Stimulated activated CD8-positive, alpha-beta memory T cell treated with anti-CD3 and anti-CD28 coated beads, Interleukin-4, amount 100 ng/mL, for 48 hours (primary cell): Measurements from ENCODE around the gene ACOT11.

Experiments used
- DNase-seq: peaks from one replicate; pipeline ENCODE4 v3.0.0-alpha.2; 2020

ACOT11 gene

DNA sequence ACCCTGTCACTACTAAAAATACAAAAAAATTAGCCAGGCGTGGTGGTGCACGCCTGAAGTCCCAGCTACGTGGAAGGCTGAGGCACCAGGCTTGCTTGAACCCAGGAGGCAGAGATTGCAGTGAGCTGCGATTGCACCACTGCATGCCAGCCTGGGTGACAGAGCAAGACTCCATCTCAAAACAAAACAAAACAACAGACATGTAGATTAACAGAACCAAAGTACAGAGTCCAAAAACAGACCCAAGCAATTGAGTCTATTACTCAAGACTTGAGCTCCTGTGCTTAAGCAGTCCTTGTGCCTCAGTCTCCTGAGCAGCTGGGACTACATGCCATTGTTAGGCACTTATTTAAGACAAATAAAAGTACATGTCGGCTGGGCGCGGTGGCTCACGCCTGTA is 9.5 kb upstream of the ACOT11 start:
- no peak for DNase-seq

DNA sequence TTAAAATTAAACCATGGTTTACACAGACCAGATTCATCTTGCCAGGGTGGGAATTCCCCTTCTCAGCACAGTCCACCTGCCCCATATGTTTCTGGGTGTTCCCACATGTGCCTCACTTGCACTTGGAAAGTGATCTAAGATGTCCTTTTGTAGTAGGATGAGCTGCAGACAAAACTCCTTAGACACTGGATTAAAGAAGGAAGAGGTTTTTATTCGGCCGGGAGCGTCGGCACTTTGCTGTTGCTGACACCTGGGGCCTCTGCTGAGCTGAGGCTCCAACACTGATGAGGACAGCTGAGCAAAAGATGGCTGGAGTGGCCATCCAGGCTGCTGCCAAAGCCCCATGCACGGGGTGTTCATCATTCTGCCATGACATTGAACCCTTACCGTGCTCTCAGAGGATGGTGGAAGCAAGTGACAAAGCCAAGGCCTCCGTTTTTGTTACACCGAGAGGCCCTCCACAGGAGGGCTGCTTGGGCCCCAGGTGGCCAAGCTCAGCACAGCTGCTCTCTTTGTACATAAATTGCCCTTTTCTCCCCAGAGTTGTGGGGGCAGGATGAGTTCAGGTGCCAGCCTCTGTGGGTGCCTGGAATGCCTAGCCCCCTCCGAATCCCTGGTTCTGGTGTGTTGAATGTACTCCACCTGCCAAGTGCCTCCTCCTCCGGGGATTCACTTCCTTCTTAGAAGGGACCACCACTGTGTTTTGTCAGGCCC is 7.3 kb upstream of the ACOT11 start:
- DNase-seq, result no peak

DNA sequence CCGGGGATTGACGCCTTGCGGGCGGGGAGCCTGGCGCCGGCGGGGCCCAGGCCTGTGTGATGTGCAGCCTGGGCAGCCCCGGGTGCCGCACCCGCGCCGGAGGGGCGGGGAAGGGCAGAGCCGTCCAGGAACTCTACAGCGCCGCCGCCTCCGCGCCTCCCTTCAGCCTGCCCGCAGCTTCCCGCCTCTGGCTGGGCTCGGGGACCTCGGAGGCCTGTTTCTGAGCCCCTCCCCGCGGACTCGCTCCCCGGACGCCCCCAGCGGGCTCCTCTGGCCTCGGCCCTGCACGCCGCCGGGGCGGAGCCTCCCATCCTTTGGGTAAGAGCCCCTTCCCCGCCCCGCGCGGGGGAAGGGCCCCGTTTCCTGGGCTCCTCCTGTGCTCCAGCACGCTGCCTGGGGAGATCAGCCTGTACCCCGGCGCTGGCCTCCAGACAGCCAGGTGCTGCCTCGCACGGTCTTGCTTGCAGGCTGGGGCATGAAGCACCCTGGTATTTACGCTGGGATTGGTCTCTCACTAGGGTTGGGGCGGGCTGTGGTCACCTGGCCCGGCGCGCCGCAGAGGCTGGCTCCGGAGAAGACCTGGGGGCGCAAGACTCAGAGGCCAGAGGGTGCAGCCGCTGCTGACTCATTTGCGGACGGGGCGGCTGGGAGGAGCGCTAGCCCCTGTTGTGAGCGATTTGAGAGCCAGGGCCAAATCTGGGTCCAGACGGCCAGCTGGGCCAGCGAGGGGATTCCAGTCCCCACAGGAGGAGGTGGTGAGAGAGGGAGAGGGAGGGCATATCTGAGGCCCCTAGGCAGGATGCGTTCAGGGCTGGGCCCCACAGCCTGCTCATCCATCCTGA is 5.7 kb upstream of the ACOT11 start:
- DNase-seq, result peak; percentile 65

DNA sequence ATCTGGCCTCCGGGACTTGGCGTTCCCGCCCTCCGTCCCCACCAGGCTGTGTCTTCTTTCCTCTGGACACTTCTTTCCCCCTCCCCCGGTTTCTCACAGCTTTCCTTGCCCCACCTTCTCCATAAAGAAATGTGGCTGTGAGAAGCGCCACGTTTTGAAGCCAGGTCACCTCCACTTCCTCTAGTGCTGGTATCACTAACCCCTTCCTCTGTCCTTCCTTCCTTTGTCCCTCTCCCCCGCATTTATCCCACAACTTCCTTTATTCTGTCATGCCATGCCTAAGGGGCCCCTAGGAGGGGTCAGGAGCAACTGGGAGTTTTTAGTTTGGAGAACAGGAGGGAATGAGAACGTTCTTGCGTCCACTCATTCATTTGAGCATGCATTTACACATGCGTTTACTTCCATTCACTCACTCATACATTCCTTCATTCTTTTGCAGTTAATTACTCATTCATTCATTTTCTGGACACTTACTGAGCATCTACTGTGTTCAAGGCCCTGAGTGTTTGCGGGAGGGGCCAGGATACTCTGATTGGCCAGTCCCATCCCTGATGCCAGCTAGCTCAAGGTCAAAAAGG is 5.0 kb upstream of the ACOT11 start:
- no peak for DNase-seq

DNA sequence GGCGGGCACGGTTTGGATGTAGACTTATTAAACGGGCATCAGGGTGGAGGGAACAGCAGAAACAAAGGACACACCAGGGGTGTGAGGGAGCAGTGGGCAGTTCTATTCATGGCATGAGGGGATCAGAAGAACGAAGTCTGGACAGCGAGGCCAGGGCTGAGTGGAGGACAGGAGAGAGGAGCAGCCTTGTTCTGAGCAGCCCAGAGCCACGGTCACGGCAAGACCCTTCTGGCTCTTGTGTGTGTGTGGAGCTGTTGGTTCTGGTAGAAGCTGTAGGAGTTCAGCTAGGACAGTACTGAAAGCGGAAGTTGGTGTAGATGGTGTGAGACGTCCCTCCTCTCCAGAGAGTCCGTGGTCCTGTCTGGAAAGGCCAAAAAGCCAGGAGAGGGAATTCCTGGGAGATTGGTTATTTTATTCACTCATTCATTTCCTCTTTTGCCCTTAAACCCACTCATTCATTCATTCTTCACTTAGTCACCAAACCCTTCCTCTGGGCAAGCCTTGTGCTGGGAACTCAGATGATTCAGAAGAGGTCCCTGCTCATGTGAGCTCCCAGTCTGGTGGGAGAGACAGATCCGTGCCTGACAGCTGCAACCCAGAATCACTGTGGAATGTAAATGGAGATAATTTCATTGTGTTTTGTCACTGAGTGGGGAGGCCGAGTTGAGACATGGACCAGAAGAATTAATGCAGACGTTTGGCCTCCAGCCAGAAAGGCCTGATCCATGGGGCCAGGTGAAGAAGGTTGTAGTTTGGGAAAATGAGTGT is 4.1 kb upstream of the ACOT11 start:
- DNase-seq, result no peak

DNA sequence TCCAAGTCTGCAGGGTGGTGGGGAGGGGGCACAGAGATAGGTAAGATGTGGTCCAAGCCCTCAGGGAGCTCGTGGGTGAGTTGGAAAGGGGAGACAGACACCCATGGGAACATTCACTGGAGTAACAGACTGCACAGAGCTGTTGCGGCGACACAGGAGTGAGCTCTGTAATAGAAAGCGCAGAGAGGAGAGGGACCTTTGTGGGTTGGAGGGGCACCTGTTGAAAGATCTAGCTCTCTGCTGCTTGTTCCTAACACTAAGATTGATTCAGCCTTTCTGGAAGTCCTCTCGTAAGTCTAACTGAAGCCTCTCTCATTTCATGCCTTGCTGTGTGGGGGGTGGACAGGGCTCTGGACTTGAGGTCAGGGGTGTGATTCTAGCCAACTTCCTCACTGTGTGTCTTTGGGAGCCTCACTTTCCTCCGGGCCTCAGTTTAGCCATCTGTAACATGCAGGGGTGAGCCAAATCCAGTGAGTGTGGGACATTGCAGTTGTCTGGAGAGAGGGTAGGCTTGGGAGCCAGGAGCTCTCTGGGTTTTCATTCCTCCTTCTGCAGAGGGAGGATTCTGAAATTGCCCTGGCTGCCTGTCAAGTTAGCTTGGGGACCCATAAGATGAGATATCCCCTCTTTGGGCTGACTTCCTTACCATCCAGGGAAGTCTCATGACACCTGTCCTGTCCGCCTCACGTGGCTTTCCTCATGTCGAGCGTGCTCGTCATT is 2.0 kb upstream of the ACOT11 start:
- no peak for DNase-seq

DNA sequence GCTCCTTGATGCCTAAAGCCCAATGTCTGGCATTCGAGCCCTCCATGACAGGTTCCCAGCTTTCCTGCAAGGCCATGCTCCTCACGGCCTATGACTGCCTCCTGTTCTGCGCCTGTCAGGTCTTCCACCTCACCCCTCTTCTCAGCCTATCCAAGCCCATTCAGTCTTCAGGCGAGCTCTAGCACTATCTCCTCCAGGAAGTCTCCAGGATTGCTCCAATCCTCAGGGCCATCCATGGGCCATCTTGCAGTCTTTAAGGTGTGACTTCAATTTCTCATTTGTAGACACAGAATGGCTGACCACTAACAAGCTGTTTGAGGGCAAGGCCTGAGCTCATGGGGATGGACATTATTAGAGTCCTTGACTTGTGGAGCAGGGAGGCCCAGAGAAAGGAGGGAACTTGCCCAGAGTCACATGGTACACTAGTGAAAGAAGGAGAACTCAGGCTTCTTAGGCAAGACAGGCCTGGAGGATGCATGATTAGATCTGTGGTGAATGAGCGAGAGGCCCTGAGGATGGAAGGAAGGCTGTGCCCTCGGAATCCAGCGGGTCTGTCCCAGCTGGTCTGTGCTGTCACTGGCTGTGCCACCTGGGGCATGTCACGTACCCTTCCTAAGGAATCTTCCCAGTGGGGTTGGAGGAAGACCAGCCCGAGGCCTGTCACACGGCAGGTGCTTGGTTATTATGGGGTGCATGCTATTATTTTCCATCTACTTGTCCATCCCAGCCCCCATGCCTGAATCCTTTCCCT is 1.2 kb upstream of the ACOT11 start:
- no peak for DNase-seq

DNA sequence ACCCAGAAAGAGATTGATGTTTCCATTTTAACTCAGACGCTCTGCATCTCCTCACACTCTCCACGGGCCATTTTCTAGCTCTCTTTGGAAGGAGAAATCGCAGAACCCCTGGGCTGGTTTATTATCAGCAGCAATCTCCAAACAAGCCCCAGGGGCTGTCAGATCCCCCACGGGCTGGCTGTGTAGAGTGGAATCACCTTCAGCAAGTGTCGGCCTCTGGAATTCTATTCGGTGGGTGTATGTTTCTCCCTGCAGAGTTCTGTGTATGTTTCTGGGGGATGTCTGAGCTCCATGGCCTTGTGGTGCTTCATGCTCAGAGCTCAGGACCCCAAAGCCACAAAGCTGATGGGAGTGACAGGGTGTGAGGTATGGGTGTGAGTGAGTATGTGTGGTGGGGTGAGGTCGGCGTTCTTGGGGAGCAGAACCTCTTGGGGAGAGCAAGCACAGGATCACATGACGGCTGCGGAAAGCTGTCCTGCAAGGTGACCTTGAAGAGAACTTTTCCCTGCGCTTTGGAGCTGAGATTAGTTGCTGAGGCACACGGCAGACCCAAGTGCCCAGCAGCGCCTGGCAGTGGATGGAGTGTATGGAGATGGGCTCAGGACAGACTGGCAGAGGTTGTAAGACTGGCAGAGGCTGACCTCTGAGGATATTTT is 489 bp downstream of the ACOT11 start:
- DNase-seq, result no peak

DNA sequence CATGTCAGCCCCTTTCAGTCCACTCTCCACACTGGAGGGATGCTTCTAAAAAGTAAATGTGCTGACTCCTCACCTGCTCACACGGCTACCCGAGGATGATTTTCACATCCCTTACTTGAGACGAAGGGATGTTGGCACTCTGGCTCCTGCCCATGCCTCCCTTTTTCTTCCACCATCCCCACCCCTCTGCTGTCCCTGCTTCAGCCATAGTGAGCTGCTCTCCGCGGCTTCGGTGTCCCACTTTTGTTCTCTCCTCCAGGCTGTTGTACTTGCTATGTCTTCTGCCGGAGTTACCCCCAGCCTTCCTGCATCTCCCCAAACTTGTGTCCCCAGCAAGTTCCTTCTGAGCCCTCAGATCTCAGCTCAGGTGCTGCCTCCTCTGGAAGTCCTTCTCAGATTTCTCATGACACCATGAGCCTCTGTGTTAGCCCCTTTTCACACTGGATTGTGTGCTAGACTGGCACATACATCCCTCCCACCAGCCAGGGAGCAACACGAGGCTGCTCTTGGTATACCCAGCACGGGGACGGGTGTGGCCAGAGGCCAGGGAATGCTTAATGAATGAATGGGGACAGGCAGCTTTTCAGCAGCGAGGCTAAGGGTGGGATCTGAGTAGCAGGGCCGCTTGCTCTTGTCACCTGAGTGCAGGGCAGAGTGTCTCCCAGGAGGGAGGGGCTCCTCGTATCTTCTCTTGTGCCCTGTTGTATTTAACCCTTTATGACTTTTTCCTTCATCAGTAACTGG is 1.3 kb downstream of the ACOT11 start:
- peak; percentile 11 for DNase-seq

DNA sequence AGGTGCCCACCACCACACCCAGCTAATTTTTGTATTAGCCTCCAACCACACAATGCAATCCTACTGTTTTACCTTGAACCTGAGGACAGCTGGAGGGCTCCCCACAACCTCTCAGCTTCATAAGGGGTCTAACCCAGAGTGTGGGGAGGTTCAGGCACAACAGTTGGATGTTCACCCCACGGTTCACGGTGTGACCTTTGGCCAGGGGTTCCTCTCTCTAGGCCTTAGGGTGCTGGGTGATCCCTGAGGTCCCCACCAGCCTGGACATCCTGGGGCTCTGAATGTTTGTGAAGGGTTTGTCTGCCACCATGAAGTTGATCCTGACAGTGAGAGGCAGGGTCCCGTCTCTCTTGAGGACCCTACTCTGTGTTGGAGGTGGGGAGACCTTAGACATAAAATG is 3.9 kb downstream of the ACOT11 start:
- DNase-seq, result peak; percentile 13

DNA sequence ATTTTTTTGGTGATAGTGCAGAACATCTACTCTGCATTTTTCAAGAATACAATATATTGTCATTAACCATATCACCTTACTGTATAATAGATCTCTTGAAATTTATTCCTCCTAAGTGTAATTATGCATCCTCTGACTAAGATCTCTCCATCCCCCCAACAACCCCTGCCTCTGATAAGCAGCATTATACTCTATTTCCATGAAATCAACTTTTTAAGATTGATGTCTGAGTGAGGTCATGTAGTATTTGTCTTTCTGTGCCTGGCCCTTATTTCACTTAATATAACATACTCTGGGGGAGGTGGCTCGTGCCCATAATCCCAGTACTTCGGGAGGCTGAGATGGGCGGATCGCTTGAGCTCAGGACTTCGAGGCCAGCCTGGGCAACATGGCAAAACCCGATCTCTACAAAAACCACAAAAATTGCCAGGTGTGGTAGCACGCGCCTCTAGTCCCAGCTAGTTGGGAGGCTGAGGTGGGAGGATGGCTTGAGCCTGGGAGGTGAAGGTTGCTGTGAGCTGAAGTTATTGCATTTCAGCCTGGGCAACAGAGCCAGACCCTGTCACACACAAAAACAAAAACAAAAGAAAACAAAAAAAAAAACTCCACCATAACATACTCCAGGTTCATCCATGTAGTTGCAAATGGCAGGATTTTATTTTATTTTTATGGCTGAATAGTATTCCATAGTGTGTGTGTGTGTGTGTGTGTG is 5.7 kb downstream of the ACOT11 start:
- DNase-seq, result peak; percentile 10

DNA sequence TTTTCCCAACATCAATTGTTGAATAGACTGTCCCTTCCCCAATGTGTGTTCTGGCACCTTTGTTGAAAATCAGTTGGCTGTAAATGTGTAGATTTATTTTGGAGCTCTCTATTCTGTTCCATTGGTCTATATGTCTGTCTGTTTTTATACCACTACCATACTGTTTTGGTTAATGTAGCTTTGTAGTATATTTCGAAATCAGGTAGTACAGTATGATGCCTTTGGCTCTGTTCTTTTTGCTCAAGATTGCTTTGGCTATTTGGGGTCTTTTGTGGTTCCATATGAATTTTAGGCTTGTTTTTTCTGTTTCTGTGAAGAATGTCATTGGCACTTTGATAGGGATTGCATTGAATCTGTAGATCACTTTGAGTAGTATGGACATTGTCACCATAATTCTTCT is 8.1 kb downstream of the ACOT11 start:
- no peak for DNase-seq

DNA sequence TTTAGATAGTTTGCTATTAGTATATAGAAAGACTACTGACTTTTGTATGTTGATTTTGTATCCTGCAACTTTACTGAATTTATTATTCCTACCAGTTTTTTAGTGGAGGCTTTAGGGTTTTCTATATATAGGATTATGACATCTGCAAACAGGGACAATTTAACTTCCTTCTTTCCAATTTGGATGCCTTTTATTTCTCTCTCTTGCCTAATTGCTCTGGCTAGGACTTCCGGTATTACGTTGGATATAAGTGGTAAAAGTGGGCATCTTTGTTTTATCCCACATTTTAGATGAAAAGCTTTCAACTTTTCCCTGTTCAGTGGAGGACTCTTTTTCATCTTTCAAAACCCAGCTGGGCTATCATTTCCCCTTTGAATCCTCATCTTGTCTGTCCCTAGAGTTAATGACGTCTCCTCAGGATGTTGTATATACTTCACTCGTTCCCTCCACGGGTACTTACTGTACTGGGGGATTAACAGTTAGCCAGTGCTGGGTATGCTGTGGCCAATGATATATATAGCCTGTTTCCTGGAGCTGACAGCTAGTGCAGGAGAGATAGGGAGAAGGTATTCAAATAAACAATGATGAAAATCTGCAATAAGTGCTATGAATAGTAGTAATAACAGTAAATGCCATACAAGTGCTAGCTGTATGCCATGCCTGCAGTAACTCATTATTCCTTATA is 9.8 kb downstream of the ACOT11 start:
- DNase-seq, result no peak

DNA sequence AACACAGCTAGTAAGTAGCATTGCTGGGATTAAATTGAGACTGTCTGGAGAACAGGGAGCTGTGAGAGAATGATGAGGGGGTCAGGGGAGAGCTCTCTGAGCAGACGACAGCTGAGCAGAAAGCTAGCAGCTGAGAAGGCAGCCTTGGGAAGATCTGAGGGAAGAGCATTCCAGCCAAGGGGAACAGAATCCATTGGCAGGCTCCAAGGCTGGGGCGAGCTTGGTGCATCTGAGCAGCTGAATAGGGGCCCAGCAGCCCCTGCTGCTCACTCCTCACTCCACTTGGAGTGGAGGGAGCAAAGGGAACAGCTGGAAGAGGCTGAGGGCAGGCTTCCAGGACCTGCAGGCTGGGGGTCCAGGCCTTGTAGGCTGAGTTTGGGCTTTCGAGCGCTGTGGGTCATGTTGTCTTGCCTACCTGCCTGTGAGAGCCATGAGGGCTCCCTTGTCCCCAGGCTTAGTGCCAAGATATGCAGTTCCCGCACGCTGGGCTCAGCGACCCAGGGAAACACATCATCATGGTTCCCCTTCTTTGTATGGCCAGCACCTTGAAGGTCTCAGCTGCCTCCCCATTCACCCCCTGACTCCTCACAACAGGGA is 10.5 kb downstream of the ACOT11 start:
- DNase-seq, result no peak

DNA sequence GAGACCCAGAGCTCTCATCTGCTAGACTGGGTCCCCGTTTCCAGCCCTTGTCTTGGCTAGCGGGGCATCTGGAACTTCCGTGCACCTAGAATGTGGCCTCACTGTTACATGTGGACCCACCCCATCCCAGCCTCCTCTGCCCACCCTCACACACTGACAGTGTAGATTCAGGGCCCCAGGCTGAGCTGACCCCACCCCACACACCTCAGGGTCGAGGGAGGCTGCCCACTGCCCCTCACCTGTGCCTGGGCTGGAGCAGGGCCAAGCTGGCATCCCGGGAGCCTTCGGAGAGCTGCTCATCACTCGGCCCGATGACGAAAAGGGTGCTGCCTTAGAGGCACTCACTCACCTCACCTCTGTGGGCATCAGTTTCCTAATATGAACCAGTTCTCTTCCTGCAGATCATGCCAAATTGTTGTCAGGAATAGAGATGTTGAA is 11.1 kb downstream of the ACOT11 start:
- DNase-seq, result no peak

DNA sequence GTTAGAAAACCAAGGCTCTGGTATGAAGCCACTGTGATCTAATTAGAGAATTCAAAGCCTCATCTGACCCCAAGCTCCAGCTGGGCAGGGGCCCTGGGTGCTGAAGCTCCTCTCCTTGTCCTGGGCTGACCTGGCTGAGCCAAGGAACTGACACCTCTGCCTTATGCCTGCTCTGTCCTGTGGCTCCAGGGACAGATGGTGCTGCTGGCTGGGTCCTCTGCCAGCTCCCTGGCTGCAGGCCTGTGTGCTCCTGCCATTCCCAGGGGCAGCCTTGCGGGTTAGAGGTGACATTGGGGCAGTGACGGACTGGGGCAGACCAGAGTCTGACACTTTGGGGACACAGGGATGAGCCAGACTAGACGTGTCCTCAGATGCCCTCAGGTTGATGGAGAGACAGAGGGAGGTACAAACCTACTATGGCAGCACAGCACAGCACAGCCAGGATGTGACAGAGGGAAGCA is 11.8 kb downstream of the ACOT11 start:
- no peak for DNase-seq

DNA sequence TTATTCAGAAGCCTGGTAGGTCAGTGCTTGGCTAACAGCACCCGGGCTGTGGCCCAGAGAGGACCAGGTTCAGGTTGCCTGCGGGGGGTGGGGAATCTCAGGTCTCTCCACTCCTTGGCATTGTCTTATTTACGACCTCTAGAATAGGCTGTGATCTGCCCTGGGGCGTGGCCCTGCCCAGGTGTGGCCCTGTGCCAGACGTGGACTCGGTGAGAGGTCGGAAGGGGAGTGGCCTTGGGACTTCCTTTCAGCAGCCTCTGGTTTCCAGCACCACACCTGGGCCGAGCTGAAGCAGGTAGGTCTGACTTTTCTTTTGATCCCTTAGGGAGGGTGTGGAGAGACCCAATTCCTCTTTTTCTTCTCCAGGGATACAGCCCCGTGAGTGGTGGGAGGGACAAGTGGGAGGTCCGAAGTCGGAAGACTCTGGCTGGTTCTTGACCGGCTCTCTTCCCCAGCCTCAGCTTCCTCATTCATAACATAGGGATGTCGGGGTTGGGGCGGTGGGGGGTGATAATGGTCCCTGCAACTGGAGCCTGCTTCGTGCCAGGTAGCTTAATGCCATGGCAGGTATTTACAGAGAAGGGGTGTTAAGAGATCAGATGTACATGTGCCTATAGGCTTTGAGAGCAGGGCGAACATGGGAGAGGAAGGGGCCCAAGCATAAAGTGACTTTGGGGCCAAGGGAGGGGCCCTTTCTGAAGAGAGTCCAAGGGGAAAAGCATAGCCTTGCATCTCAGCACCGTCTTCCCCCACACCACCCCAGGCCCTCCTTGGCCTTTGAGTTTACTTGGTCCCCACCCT is 16.5 kb downstream of the ACOT11 start:
- DNase-seq, result no peak

DNA sequence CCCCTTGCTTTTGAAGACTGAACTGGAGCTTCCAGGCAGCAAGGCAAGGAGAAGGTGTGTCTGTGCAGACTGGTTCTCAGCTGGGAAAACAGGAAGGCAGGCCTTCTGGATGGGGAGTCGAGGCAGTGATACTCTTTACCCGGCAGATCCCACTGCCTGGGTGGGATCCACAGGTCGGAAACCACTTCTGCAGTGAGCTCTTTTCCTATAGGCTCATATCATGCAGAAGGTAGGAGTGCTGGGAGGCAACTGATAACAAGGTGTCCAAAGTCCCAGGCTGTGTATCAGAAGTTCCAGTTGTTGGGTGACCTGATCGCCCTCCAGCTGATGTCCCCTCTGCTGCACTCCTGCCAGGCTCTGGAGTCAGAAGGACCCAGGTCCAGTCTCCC is 17.1 kb downstream of the ACOT11 start:
- no peak for DNase-seq
